Ovary (tissue), 9 donors: Measurements from ENCODE around the gene TSKU. TPM values are rescaled to one million over a fixed set of nuclear protein-coding genes. Genes with fewer than 3 reads are reported as not detected.
A peak's percentile ranks its signal among the peaks of the same experiment; 100 is the strongest.

ENCODE experiments used
- DNase-seq, 5 donors: peaks; one replicate each; pipeline ENCODE4 v3.0.0-alpha.2; 2019 to 2020
- H3K27ac ChIP-seq, 2 donors: fragments of 200-600 bp; one replicate each; pipeline versions ENCODE4 v1.5.1 to v1.8.0; 2019 to 2022
- H3K27me3 ChIP-seq: fragments of 200-600 bp; one replicate; pipeline ENCODE4 v1.8.0; 2022
- H3K36me3 ChIP-seq: fragments of 200-600 bp; sonication (generic); one replicate; pipeline ENCODE4 v1.5.1; 2019
- H3K4me1 ChIP-seq: one replicate; pipeline ENCODE4 v1.8.1; 2013; ENCODE audit warnings: mild to moderate bottlenecking, moderate library complexity; ENCODE audit not compliant: insufficient read depth
- H3K4me3 ChIP-seq: fragments of 200-600 bp; sonication (generic); one replicate; pipeline ENCODE4 v1.5.1; 2017
- H3K9me3 ChIP-seq, 2 donors: fragments of 200-600 bp in 1 of 2; sonication (generic) in 1 of 2; one replicate each; pipeline versions ENCODE4 v1.5.1 to v1.8.1; 2013 to 2019; ENCODE audit warnings: mild to moderate bottlenecking in 1 of 2, moderate library complexity in 1 of 2
- CTCF ChIP-seq, 3 donors: fragments of 450-650 bp in 2 of 3; fragments of 200-600 bp in 1 of 3; IDR thresholded peaks; one replicate each; pipeline versions ENCODE4 v1.5.1 to v1.8.0; 2016 to 2022; ENCODE audit warnings: antibody characterized with exemption in 3 of 3, mild to moderate bottlenecking in 1 of 3
- EP300 ChIP-seq: sonication (generic); formaldehyde crosslinking; IDR thresholded peaks from one replicate; pipeline ENCODE4 v1.6.1; 2017; ENCODE audit warnings: antibody characterized with exemption
- POLR2A ChIP-seq: fragments of 450-650 bp; IDR thresholded peaks from one replicate; pipeline ENCODE4 v1.6.1; 2017; ENCODE audit warnings: antibody characterized with exemption, mild to moderate bottlenecking, moderate library complexity
- WGBS, 3 donors: extraction: QIAGEN DNeasy Blood & Tissue Kit in 1 of 3; methylation state at CpG; one replicate each; pipeline versions ENCODE4 v1.1.5 to v1.1.7; 2013 to 2017; 5-methylcytosine and 5-hydroxymethylcytosine counted together
- intact Hi-C, 4 donors: fragments of 100-400 bp; cut with DNase I; formaldehyde crosslinking; loops; one replicate each; pipeline versions ENCODE4 v1.11.0 to v1.15.1; 2022 to 2023
- polyA plus RNA-seq, 2 donors: library from polyadenylated mRNA; stranded (reverse); fragments of 200-250 nt in 1 of 2; fragments of 350-450 nt in 1 of 2; fragmentation: Illumina TruSeq in 1 of 2; extraction: RNeasy Lipid Tissue Mini Kit (QIAGEN cat#74804) in 1 of 2; gene quantifications; one replicate each; pipeline ENCODE4 v1.2.3, GENCODE V29; 2013 to 2014
- total RNA-seq, 7 donors: library from RNA; depleted of rRNA in 2 of 7; stranded (reverse); fragments of >200 nt in 2 of 7; fragmentation: NEBNext Ultra II Directional in 3 of 7; extraction: Animal tissue kit (Norgen Biotek cat#: 25700) in 3 of 7; gene quantifications; one replicate each; pipeline versions ENCODE4 v1.1.0 to v1.2.4, GENCODE V29; 2016 to 2023
- donor health status: DM: no; HTN: no; CAD: no; lungs with moderate emphysema.
- donor health status: DM: no; HTN: no; CAD: no.
- donor health status: Bipolar disorder and iron deficiency.
- donor health status: DM: yes; HTN: yes; CAD: no.
- donor health status: DM: no; HTN: no; CAD: no.
- donor health status: DM: yes; HTN: yes; CAD: no.

The TSKU gene
- total and polyA plus RNA-seq, 9 donors = 19.2 to 114 (median 65.1) TPM

GRCh38 chr11:76765863-76766350 is 17.2 kb upstream of the TSKU start:
- no peak for DNase-seq
- Histone ChIP-seq H3K27ac (no peak overlapping the region), H3K4me3 (no peak overlapping the region), H3K36me3 (no peaks in the 10 kb centered on the region), H3K27me3 (no peaks in the 10 kb centered on the region), H3K9me3 (no peaks in the 10 kb centered on the region), H3K4me1 (peaks cover 22% of the 10 kb centered on the region)
- WGBS, 3 donors = 38 to 41% (median 39%) methylated on average over 5 of the region's 5 CpGs
- no peak for TF ChIP-seq EP300
- no peak for TF ChIP-seq CTCF (IDR thresholded peaks at IDR 0.05)
- no peak for TF ChIP-seq POLR2A
- intact Hi-C loops = no loop called here

GRCh38 chr11:76766521-76766920 is 16.6 kb upstream of the TSKU start:
- H3K4me1 ChIP-seq = peaks cover 28% of the 10 kb centered on the region
- no peak for DNase-seq
- no peaks in the 10 kb centered on the region for H3K36me3 ChIP-seq
- intact Hi-C loops = no loop called here
- no peak overlapping the region for H3K4me3 ChIP-seq
- H3K27ac ChIP-seq = no peak overlapping the region
- 78 to 93% (median 90%) methylated on average over 6 of the region's 6 CpGs for WGBS, 3 donors
- H3K27me3 ChIP-seq = no peaks in the 10 kb centered on the region
- no peaks in the 10 kb centered on the region for H3K9me3 ChIP-seq
- TF ChIP-seq CTCF (IDR thresholded peaks at IDR 0.05) (no peak), EP300 (no peak), POLR2A (no peak)

- no peak for DNase-seq
- no peak for TF ChIP-seq POLR2A
- H3K27me3 ChIP-seq = no peaks in the 10 kb centered on the region
- H3K4me3 ChIP-seq = no peak overlapping the region
- intact Hi-C loops = no loop called here
- H3K9me3 ChIP-seq = no peaks in the 10 kb centered on the region
- WGBS, 3 donors = 36 to 45% (median 37%) methylated on average over 3 to 5 of the region's 5 CpGs
- H3K27ac ChIP-seq = no peak overlapping the region
- peaks cover 28% of the 10 kb centered on the region for H3K4me1 ChIP-seq
- H3K36me3 ChIP-seq = no peaks in the 10 kb centered on the region
Measured at GRCh38 chr11:76767659-76768058, 15.5 kb upstream of the TSKU start.

GRCh38 chr11:76768088-76768908 is 14.9 kb upstream of the TSKU start:
- DNase-seq = peak in 3 of 5 donors; percentile 60 to 73 (median 63)

More at GRCh38 chr11:76768088-76768908, 14.9 kb upstream of the TSKU start:
- H3K4me3 ChIP-seq = no peak overlapping the region
- no peak overlapping the region for H3K27ac ChIP-seq
- H3K27me3 ChIP-seq = no peaks in the 10 kb centered on the region
- H3K36me3 ChIP-seq = no peaks in the 10 kb centered on the region
- H3K4me1 ChIP-seq = peaks cover 32% of the 10 kb centered on the region
- no peaks in the 10 kb centered on the region for H3K9me3 ChIP-seq
- 18 to 28% (median 25%) methylated on average over 7 of the region's 7 CpGs for WGBS, 3 donors
- intact Hi-C loops = no loop called here
- TF ChIP-seq EP300 (no peak), POLR2A (no peak), CTCF (IDR thresholded peaks at IDR 0.05) (no peak)
